ENCODE results near the gene GPC3.

DNA sequence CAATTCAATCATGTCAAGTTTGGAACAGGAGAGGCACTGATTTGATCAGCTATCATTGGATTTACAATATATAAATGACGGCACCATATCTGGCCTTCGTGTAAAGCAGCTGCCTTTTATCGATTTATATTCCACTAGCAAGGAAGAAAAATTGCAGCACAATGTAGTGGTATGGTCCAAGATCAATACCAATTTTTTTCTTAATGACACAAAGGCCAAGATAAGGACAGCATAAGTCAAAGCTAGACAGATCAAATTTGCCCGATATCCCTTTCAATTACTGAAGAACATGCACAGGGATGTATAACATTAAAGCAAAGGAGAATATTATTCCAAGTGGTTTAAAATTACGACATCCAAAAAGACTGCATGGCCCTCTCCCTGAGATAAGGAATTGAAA is 167.4 kb downstream of the GPC3 start:
- no peak for TF ChIP-seq EZH2phosphoT487 (IDR thresholded peaks at IDR 0.05; ENCODE audit: borderline replicate concordance, low read length)
- TF ChIP-seq, protein P1, sequence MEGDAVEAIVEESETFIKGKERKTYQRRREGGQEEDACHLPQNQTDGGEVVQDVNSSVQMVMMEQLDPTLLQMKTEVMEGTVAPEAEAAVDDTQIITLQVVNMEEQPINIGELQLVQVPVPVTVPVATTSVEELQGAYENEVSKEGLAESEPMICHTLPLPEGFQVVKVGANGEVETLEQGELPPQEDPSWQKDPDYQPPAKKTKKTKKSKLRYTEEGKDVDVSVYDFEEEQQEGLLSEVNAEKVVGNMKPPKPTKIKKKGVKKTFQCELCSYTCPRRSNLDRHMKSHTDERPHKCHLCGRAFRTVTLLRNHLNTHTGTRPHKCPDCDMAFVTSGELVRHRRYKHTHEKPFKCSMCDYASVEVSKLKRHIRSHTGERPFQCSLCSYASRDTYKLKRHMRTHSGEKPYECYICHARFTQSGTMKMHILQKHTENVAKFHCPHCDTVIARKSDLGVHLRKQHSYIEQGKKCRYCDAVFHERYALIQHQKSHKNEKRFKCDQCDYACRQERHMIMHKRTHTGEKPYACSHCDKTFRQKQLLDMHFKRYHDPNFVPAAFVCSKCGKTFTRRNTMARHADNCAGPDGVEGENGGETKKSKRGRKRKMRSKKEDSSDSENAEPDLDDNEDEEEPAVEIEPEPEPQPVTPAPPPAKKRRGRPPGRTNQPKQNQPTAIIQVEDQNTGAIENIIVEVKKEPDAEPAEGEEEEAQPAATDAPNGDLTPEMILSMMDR (IDR thresholded peaks at IDR 0.05; ENCODE audit: low read depth, low read length, poor library complexity, severe bottlenecking), result no peak

Data from DOHH2 (cell line).